ACC112 (cell line): ENCODE data around the gene PERM1.

ENCODE experiments used
- H2AFZ ChIP-seq: fragments of 200-600 bp; sonication (generic); one replicate; pipeline ENCODE4 v1.6.0; 2017; ENCODE audit warnings: antibody characterized with exemption, low read length; ENCODE audit not compliant: unreplicated experiment
- H3K27ac ChIP-seq: fragments of 200-600 bp; sonication (generic); 2 replicates; pipeline ENCODE4 v1.5.1; 2014; ENCODE audit warnings: low read depth, mild to moderate bottlenecking, antibody characterized with exemption, low read length, moderate library complexity
- H3K27me3 ChIP-seq: fragments of 200-600 bp; sonication (generic); 2 replicates; pipeline ENCODE4 v1.6.1; 2014; ENCODE audit warnings: mild to moderate bottlenecking, antibody characterized with exemption, low read length, moderate library complexity, mixed read lengths; ENCODE audit not compliant: insufficient read depth
- H3K36me3 ChIP-seq: fragments of 200-600 bp; sonication (generic); 2 replicates; pipeline ENCODE4 v1.6.1; 2016; ENCODE audit warnings: mild to moderate bottlenecking, antibody characterized with exemption, low read length, moderate library complexity, mixed read lengths; ENCODE audit not compliant: insufficient read depth
- H3K4me1 ChIP-seq: fragments of 200-600 bp; sonication (generic); one replicate; pipeline ENCODE4 v1.6.1; 2016; ENCODE audit warnings: low read length, mixed read lengths; ENCODE audit not compliant: insufficient read depth, unreplicated experiment, control insufficient read depth
- H3K4me3 ChIP-seq: fragments of 200-600 bp; sonication (generic); 2 replicates; pipeline ENCODE4 v1.5.1; 2014; ENCODE audit warnings: mild to moderate bottlenecking, low read depth, low read length
- H3K79me2 ChIP-seq: fragments of 200-600 bp; sonication (generic); one replicate; pipeline ENCODE4 v1.6.0; 2016; ENCODE audit warnings: low read length; ENCODE audit not compliant: control insufficient read depth, unreplicated experiment, insufficient read depth

PERM1 gene

GRCh38 chr1:942864-943533 lies 38.9 kb downstream of the PERM1 start:
- H3K4me3 ChIP-seq, result no peak overlapping the region; the same call in 1 of the 2 replicates
- peaks cover 5% of the 10 kb centered on the region; the same call in 1 of the 2 replicates for H3K27me3 ChIP-seq
- no peak overlapping the region for H3K27ac ChIP-seq
- H2AFZ ChIP-seq, result no peak overlapping the region
- H3K79me2 ChIP-seq, result no peaks in the 10 kb centered on the region
- H3K36me3 ChIP-seq, result peaks cover 3% of the 10 kb centered on the region; the same call in 1 of the 2 replicates
- H3K4me1 ChIP-seq, result peaks cover 27% of the 10 kb centered on the region

DNA sequence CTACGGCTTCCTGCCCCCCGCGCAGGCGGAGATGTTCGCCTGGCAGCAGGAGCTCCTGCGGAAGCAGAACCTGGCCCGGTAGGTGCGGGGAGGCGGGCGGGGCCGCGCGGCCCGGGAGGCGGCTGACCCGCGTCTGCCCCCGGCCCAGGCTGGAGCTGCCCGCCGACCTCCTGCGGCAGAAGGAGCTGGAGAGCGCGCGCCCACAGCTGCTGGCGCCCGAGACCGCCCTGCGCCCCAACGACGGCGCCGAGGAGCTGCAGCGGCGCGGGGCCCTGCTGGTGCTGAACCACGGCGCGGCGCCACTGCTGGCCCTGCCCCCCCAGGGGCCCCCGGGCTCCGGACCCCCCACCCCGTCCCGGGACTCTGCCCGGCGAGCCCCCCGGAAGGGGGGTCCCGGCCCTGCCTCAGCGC lies 39.5 kb downstream of the PERM1 start:
- Histone ChIP-seq H3K36me3 (peaks cover 3% of the 10 kb centered on the region; the same call in 1 of the 2 replicates), H3K4me3 (peak overlapping the region; percentile 44), H3K79me2 (no peaks in the 10 kb centered on the region), H2AFZ (no peak overlapping the region), H3K27me3 (peaks cover 5% of the 10 kb centered on the region; the same call in 1 of the 2 replicates), H3K4me1 (peaks cover 27% of the 10 kb centered on the region), H3K27ac (no peak overlapping the region)

DNA sequence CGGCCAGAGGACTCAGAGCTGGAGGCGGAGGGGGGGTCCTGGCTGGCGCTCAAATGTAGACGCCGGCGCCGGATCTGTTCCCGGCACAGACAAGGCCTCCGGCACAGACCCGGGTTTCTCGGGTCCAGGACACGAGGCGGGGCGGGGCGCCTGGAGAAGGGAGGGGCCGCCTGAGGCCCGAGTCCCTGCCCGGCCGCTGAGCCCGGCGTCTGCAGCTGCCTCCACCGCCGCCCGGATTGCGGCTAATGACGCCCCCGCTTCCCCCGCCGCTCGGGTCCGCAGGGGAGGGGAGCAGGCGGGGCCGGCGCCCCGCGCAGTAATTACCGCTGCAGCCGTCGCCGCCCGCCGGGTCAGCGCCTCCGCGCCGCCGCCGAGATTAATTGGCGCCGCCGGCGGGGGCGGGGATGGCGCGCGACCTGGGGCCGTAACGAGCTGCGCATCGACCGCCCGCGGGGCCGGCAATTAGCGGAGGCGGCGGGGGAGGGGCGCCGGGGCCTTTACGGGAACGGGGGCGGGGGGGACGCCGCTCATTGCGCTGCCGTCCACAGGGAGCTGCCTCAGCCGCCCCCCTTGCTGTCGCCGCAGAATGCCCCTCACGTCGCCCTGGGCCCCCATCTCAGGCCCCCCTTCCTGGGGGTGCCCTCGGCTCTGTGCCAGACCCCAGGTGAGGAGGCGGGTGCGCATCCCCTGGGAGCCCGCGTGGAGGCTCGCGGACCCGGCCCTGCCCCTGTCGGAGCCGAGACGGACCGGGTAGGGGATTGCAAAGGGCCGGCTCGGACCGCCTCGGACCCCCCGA lies 40.1 kb downstream of the PERM1 start:
- Histone ChIP-seq H3K4me1 (peaks cover 27% of the 10 kb centered on the region), H3K36me3 (no peaks in the 10 kb centered on the region), H3K79me2 (no peaks in the 10 kb centered on the region), H3K27ac (no peak overlapping the region), H3K27me3 (peaks cover 5% of the 10 kb centered on the region; the same call in 1 of the 2 replicates), H2AFZ (no peak overlapping the region), H3K4me3 (peak overlapping the region; percentile 44)

DNA sequence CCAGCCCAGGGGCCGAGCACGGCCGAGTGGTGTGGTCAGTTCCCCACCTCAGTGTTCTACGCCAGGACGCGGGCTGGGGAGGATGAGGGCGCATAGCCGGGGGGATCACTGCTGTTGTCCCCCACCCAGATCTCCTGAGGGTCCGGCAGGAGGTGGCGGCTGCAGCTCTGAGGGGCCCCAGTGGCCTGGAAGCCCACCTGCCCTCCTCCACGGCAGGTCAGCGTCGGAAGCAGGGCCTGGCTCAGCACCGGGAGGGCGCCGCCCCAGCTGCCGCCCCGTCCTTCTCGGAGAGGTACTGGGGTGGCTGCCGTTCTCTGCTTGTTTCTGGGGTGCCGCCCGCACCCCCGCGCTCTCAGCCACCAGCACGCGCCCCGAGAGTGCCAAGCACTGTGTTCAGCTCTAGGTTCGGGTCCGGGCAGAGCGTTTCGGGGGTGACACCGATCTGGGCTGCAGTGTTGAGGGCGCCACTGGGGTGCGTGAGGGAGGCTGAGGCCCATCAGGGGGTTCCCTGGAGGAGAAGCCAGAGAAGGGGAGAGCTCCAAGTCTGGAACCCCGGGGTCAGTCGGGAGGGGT lies 40.8 kb downstream of the PERM1 start:
- Histone ChIP-seq H3K4me1 (peaks cover 27% of the 10 kb centered on the region), H2AFZ (no peak overlapping the region), H3K27me3 (peaks cover 5% of the 10 kb centered on the region; the same call in 1 of the 2 replicates), H3K79me2 (no peaks in the 10 kb centered on the region), H3K27ac (no peak overlapping the region), H3K4me3 (peak overlapping the region; percentile 44), H3K36me3 (no peaks in the 10 kb centered on the region)

GRCh38 chr1:940107-941014 lies 41.5 kb downstream of the PERM1 start:
- Histone ChIP-seq H3K4me3 (peak overlapping the region; percentile 44), H3K27ac (no peak overlapping the region), H3K4me1 (peaks cover 27% of the 10 kb centered on the region), H3K27me3 (peaks cover 5% of the 10 kb centered on the region; the same call in 1 of the 2 replicates), H2AFZ (no peak overlapping the region), H3K79me2 (no peaks in the 10 kb centered on the region), H3K36me3 (no peaks in the 10 kb centered on the region)

GRCh38 chr1:939511-940106 lies 42.3 kb downstream of the PERM1 start:
- H3K27me3 ChIP-seq, result peaks cover 5% of the 10 kb centered on the region; the same call in 1 of the 2 replicates
- H3K27ac ChIP-seq, result no peak overlapping the region
- H3K36me3 ChIP-seq, result no peaks in the 10 kb centered on the region
- H2AFZ ChIP-seq, result no peak overlapping the region
- H3K79me2 ChIP-seq, result no peaks in the 10 kb centered on the region
- peaks cover 27% of the 10 kb centered on the region for H3K4me1 ChIP-seq
- no peak overlapping the region for H3K4me3 ChIP-seq

DNA sequence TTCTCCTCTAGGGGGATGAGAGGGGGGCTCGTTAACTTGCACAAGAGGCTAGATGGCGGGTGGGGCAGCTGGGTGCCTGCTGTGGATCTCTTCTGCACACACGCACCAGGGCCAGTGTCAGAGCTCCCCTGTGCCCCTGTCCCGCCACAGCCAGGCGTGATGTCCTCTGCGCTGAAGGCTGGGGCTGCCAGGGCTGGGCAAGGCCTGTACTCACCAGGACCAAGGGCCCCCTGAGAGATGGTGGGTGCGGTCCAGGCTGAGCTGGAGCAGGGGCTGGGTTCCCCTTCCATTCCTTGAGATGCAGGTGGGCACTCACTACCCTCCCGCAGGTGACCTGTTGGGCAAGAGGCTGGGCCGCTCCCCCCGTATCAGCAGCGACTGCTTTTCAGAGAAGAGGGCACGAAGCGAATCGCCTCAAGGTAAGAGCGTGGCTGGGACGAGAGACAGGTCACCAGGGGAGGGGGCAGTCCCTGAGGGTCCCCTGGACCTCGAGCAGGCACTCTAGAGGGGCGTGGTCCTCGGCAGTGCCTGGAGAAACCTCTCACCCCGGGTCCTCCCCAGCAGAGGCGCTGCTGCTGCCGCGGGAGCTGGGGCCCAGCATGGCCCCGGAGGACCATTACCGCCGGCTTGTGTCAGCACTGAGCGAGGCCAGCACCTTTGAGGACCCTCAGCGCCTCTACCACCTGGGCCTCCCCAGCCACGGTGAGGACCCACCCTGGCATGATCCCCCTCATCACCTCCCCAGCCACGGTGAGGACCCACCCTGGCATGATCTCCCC lies 43.0 kb downstream of the PERM1 start:
- Histone ChIP-seq H3K4me3 (no peak overlapping the region), H2AFZ (no peak overlapping the region), H3K79me2 (no peaks in the 10 kb centered on the region), H3K36me3 (no peaks in the 10 kb centered on the region), H3K4me1 (peaks cover 27% of the 10 kb centered on the region), H3K27me3 (peaks cover 5% of the 10 kb centered on the region; the same call in 1 of the 2 replicates), H3K27ac (no peak overlapping the region)

GRCh38 chr1:938088-938683 lies 43.7 kb downstream of the PERM1 start:
- Histone ChIP-seq H3K4me3 (no peak overlapping the region), H3K36me3 (no peaks in the 10 kb centered on the region), H3K4me1 (peaks cover 27% of the 10 kb centered on the region), H3K27ac (no peak overlapping the region), H2AFZ (no peak overlapping the region), H3K27me3 (peaks cover 5% of the 10 kb centered on the region; the same call in 1 of the 2 replicates), H3K79me2 (no peaks in the 10 kb centered on the region)

DNA sequence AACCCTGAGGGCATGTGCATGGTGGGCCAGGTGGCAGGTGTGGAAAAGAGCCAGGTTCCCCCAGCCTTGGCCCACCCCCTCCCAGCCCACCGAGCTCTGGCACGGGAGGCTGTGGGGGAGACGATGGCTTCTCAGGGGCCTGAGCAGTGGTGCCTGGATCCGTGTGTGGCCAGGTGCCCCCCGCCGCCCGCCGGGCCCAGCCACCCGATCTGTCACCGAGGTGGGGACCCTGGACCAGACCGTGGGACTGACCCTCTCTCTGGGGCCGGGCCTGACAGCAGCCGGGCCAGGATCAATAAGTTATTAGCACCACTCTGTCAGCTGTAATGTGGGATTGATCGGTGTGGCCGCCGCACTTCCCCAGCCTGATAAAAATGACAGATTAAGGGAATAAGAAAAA lies 44.4 kb downstream of the PERM1 start:
- Histone ChIP-seq H3K4me1 (peaks cover 27% of the 10 kb centered on the region), H3K79me2 (no peaks in the 10 kb centered on the region), H3K27ac (no peak overlapping the region)

More for the DNA sequence above, 44.4 kb downstream of the PERM1 start:
- Histone ChIP-seq H3K4me3 (no peak overlapping the region), H2AFZ (no peak overlapping the region), H3K27me3 (peaks cover 5% of the 10 kb centered on the region; the same call in 1 of the 2 replicates), H3K36me3 (no peaks in the 10 kb centered on the region)
